Measurements from ENCODE around the gene C5AR2.

GRCh38 chr19:47309608-47310007, 22.4 kb upstream of the C5AR2 start, which contains the start of gene C5AR1:
- no peak for TF ChIP-seq CTCF (conservative IDR thresholded peaks at IDR 0.05; ENCODE audit: low read depth, low read length)
- TF ChIP-seq EZH2 (IDR thresholded peaks at IDR 0.05; ENCODE audit: borderline replicate concordance, low read depth, low read length, poor library complexity, severe bottlenecking): no peak

Data from A673 (cell line).